GM12864 (cell line): ENCODE results near the gene PATZ1.

ENCODE experiments used
- DNase-seq: peaks from one replicate; pipeline ENCODE4 v3.0.0-alpha.2; 2011; ENCODE audit warnings: low read depth
- H3K4me3 ChIP-seq: 2 replicates; pipeline ENCODE4 v1.5.1; 2011; ENCODE audit warnings: mild to moderate bottlenecking, low read depth, low read length, control low read depth
- TF ChIP-seq, protein P1 (sequence below): IDR thresholded peaks from 2 replicates; pipeline ENCODE4 v1.5.1; 2011; ENCODE audit warnings: low read depth, mild to moderate bottlenecking, moderate library complexity, low read length, control low read depth, inconsistent platforms; ENCODE audit errors: missing control alignments

PATZ1 gene

DNA sequence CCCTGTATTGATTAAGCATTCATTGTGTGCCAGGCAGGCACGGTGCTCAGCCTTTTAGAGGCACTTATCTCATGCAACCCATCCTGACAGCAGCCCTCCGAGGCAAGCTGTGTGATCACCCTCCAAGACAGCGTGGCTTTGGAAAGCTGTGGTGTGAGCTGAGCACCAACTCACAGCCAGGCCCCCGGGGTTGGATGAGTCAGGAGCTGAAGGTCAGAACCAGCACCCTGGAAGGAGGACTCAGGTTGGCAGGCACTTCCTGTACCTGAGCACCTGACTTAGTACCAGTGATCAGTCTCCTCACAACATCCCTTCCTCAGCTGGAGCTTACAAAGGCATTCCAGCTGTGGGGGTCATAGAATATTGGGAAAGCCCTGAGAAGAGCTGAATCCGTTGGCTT, 9.0 kb downstream of the PATZ1 start:
- TF ChIP-seq, protein P1, sequence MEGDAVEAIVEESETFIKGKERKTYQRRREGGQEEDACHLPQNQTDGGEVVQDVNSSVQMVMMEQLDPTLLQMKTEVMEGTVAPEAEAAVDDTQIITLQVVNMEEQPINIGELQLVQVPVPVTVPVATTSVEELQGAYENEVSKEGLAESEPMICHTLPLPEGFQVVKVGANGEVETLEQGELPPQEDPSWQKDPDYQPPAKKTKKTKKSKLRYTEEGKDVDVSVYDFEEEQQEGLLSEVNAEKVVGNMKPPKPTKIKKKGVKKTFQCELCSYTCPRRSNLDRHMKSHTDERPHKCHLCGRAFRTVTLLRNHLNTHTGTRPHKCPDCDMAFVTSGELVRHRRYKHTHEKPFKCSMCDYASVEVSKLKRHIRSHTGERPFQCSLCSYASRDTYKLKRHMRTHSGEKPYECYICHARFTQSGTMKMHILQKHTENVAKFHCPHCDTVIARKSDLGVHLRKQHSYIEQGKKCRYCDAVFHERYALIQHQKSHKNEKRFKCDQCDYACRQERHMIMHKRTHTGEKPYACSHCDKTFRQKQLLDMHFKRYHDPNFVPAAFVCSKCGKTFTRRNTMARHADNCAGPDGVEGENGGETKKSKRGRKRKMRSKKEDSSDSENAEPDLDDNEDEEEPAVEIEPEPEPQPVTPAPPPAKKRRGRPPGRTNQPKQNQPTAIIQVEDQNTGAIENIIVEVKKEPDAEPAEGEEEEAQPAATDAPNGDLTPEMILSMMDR = no peak
- H3K4me3 ChIP-seq = no peak overlapping the region
- DNase-seq = no peak

GRCh38 chr22:31334329-31334728, 11.8 kb downstream of the PATZ1 start:
- H3K4me3 ChIP-seq = no peak overlapping the region
- TF ChIP-seq, protein P1 = no peak
- DNase-seq = no peak

DNA sequence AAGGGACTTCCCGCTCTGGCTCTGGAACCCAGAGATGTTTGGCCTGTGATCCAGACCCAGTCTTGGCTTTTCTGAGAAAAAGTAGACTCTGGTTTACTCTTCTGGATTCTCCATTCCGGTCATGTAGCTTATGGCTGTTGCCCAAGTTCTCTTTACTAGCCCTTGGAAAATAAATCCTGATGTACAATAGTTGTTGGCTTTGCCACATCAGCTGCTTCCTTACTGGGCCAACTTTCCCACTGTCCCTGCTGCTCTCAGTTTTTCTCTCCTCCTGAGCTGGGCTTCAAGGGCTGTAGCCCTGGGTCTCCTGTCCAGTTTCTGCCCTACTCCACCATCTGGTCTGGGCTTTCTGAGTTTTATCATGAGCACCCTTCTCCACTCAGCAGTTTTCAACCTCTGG, 12.5 kb downstream of the PATZ1 start:
- H3K4me3 ChIP-seq = no peak overlapping the region
- DNase-seq = no peak
- TF ChIP-seq, protein P1 = no peak

GRCh38 chr22:31332886-31333285, 13.3 kb downstream of the PATZ1 start:
- H3K4me3 ChIP-seq = no peak overlapping the region
- DNase-seq = no peak
- TF ChIP-seq, protein P1 = no peak

DNA sequence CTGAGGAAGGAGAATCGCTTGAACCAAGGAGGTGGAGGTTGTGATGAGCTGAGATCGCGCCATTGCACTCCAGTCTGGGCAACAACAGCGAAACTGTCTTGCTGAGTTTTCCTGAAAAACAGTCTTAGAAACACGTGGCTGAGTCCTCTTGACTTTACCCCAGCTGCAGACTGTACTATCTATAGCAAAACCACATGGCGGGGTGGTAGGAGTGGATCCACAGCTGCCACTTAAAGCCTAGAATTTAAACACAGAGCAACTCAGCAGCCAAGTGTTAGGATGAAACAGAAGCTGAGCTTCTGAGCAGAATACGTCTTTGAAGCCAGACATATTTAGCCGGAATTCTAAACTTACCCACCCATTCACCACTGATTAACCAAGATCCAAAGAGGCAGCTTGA, 14.1 kb downstream of the PATZ1 start:
- no peak for DNase-seq
- no peak overlapping the region for H3K4me3 ChIP-seq
- TF ChIP-seq, protein P1 = no peak

DNA sequence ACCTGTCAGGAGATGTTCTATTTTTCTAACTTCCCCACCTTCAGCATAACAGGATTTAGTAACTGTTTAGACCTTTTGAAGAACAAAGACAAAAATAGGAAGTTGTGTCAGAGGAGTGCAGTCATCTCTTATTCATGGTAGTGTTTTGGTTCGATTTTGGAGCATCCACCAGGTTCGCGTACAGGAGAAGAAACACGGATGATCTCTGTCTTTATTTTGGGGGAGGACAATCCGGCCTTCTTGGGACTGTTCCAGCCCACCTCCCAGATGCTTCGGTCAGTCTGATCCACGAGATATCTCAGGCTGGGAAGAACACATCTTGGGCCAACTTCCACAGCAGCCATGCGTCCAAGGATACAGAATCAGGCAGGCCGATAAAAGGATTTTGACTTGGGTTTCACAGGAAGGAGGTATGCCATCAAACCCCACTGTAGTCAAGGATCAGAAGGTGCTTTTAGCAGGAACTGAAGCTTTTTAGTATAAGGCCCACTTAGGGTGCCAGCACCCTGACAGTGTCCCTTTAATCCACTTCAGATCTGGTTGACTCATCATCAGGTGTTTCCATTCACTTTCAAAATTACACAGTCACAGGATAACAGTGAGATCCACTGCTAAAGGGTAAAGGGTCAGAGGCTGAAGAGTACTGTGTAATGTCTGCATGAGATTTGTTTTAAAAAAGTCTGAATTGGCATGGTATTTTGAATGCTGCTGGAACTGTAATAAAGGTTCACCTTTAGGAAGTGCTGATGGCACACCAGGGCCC, 16.5 kb downstream of the PATZ1 start:
- H3K4me3 ChIP-seq = no peak overlapping the region
- no peak for DNase-seq
- TF ChIP-seq, protein P1 = no peak

DNA sequence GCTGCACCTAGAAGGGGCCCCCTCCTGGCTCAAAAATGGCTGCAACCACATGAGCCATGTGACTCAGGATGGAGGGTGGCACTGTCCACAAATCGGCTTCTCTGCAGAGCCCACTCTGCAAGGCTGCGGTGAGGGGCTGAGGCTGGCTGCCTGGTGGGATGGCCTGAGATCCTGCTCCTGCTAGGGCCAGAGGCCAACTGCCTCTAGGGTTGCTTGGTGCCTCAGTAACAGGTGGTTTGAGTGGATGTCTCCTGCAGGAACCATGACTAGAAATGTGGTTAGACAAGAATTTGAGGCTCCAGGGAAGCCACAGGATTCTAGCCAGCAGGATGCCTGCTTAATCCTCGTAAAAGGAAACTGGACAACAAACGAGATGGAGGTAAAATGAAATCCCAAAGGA, 17.1 kb downstream of the PATZ1 start:
- TF ChIP-seq, protein P1 = no peak
- no peak overlapping the region for H3K4me3 ChIP-seq
- DNase-seq = no peak
